ENCODE measurements around the gene CARD6.
"Not testable (repeated sequence)": the region's sequence is repeated elsewhere in the genome, so short reads cannot be mapped to it uniquely, and the experiment has no call there.

The CARD6 gene

DNA sequence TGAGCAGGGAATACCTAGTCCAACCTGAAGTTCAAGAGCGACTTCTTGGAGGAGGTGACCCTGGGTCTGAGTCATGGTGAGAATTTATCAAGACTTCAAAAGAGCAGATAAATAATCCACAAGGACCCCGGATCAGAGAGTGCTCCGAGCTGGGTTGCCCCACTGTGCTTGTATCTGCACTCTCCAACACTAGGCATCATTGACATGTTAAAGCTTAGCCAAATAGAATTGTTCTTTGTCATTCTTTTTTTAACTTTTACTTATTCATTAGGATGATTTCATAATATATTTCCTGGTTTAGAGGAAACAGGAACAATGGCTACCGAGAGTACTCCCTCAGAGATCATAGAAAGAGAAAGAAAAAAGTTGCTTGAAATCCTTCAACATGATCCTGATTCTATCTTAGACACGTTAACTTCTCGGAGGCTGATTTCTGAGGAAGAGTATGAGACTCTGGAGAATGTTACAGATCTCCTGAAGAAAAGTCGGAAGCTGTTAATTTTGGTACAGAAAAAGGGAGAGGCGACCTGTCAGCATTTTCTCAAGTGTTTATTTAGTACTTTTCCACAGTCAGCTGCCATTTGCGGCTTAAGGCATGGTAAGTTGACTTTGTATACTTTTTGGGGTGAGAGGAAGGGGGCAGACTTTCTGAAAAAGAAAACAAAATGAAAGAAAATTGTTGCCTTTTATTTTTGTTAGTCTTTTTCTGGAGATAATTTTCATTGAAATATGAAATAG is at the start of gene CARD6:
CARD6 (plus strand) TSS at position 300 of the 738 bp plus-strand sequence; CDS start at position 316, 16 bp downstream.
- DNase-seq = peak in 1 of 2 donors; percentile 32

DNA sequence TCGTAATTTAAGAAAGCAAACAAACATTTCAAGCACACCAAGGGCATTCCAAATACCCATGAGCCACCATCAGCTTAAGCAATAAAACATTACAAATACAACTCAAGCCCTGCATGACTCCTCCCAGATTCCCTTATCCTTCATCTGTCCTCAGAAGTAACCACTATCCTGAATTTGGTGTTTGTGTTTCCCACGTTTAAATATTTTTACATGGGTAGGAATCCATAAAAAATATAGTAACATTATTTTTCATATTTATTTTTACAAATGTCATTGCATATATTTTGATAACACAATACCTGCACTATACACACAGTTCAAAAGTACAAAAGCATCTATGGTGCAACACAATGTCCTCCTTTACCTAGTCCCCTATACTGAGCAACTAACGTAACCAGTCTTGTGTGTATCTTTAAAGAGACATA is 49.4 kb upstream of the CARD6 start:
- no peak for DNase-seq

- not testable (repeated sequence) for DNase-seq
These were observed 48.5 kb upstream of the CARD6 start for GRCh38 chr5:40792691-40793090.

DNA sequence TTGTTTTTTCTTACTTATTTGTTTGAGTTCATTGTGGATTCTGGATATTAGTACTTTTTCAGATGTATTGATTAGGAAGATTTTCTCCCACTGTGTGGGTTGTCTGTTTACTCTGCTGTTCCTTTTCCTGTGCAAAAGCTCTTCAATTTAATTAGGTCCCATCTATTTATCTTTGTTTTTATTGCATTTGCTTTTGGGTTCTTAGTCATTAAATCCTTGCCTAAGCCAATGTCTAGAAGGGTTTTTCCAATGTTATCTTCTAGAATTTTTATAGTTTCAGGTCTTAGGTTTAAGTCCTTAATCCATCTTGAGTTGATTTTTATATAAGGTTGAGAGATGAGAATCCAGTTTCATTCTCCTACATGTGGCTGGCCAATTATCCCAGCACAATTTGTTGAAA is 46.8 kb upstream of the CARD6 start:
- not testable (repeated sequence) for DNase-seq

- DNase-seq = not testable (repeated sequence)
These were observed 46.3 kb upstream of the CARD6 start for GRCh38 chr5:40794877-40795276.

DNA sequence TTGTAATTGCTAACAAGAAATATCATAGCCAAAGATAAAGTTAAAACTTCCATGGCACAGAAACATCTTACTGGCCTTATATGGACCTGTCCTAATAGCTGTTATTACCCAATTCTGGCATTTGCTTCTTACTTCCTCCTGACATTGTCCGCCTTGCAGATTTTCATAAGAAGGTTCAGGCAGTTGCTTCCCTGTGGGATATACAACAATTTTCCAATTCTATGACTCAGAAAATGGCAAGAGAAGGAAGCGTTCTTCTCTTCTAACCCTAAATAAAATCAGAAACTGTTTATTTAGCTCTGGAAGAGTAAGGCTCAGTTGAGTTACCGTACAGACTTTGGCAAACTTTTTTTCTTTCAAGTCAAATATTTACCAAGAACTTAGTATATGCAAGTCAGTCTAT is 44.7 kb upstream of the CARD6 start:
- no peak for DNase-seq

- peak; percentile 66 to 84 for DNase-seq
These were observed 43.7 kb upstream of the CARD6 start for GRCh38 chr5:40797273-40798011.

GRCh38 chr5:40798012-40798800 is 43.0 kb upstream of the CARD6 start, which contains the start of gene PRKAA1:
Gene PRKAA1, minus strand, starts transcription at chr5:40798374. Its CDS starts 185 bp downstream, at chr5:40798189.
- peak; percentile 91 to 92 for DNase-seq

GRCh38 chr5:40798801-40799210 is 42.4 kb upstream of the CARD6 start:
- DNase-seq = no peak

- DNase-seq = no peak
These were observed 41.9 kb upstream of the CARD6 start for GRCh38 chr5:40799258-40799657.

- DNase-seq = no peak
These were observed 39.2 kb upstream of the CARD6 start for GRCh38 chr5:40801771-40802562.

- no peak for DNase-seq
These were observed 29.0 kb upstream of the CARD6 start for GRCh38 chr5:40812125-40812524.

- no peak for DNase-seq
These were observed 27.4 kb upstream of the CARD6 start for GRCh38 chr5:40813698-40814281.

DNA sequence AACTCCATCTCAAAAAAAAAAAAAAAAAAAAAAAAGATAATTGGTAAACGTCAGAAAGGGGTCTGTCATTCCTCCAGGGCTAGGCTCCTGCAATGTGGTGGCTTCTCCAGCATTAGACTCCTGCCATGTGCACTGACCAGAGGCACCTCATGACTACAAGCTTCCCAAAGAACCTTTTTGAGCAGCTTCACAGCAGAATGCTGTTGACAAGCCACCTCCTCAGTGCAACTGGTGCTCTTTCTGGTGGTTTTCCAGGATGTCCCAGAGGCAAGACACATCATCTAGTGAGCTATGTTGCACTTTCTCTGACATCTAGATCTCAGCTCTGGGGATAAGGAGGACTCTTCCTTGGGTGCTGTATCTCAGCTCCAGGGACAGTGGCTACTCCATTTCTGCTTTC is 17.7 kb upstream of the CARD6 start:
- DNase-seq = no peak

DNA sequence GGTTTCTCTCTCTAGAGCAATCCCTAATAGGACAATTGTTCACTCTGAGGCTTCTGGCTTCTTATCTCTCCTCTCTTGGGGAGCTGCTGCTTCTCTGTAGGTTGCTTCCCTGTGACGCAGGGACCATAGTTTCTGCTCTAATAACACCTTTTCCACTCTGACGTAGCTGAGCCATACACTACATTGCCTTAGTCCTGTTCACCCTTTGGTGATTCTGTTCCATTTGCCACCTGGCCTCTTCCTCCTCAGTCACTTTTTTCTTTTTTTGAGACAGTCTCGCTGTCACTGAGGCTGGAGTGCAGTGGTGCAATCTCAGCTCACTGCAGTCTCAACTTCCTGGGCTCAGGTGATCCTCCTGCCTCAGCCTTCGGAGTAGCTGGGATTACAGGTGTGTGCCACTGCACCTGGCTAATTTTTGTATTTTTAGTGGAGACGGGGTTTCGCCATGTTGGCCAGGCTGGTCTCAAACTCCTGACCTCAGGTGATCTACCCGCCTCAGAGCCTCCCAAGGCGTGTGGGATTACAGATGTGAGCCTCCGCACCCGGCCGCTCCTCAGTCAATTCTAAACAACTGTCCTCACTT is 15.6 kb upstream of the CARD6 start:
- not testable (repeated sequence) for DNase-seq

- DNase-seq = no peak
These were observed 14.5 kb upstream of the CARD6 start for GRCh38 chr5:40826489-40827187.

DNA sequence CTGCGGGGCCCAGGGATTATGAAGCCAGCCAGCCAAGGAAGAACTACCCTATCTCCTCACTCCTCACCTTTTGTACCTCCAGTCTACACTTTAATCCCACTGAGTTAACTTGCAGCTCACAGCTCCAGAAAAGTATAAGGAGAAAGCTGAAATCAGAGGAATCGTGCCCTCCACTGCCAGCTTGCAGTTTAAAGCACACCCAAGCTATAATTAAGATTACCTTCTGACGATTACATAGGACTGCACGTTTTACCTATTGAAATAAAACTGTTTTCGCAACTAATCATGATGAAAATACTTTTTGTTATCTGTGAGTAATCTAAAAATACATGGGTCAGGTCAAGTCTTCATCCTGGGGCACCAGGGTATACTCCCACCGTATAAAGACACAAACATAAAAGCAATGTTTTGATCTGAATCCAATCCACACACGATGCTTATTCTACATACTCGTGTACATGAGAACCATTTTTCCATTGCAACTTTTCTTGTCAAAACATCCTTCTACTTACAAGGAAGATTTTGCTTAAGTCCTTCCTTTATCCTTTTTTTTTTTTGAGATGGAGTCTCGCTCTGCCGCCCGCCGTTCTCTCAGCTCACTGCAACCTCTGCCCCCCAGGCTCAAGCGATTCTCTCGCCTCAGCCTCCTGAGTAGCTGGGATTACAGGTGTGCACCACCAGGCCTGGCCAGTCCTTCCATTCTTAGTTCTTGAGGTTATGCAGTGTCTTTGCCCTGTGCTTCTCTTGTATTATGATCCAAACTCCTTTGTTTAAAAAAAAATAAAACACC is 13.8 kb upstream of the CARD6 start:
- no peak for DNase-seq

DNA sequence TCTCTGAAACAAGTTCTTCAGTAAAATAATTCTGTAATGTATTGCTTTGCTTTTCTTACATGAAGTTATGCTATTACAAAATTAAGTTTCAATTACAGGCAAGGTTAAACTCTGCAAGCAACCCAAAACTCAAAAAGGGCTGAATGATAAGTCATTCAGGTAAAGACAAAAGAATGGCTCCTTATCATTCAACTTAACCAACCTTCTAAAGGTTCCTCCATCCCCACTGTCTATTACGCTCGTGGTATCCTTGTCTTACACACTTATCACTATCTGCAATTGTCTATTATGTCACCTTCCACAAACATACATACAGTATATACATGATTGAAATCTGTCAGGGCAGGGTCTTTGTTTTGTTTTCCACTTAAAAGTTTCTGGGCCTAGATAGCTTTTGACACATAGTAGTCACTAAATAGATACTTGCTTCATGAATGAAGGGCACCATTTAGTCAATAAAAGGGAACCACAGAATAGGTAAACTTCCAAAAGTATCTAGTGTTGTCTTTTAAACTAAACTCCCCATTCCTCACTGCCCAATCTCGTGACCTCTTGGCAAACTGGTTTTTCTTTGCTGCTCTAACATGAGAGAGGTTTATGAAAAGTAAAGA is 13.0 kb upstream of the CARD6 start:
- no peak for DNase-seq

Data from CD4-positive, alpha-beta T cell treated with Interferon alpha-2 for 1 hour (primary cell).